Colon (tissue), 2 donors: ENCODE results near the gene CTDP1.
"Not testable (repeated sequence)": the region's sequence is repeated elsewhere in the genome, so short reads cannot be mapped to it uniquely, and the experiment has no call there.

ENCODE experiments used
- FAIRE-seq: peaks from 2 replicates; lab custom pipeline; 2012; peaks lifted over from hg19 to GRCh38; lab: Jason Lieb, UNC
- donor health status: control.
- donor health status: control.

CTDP1 gene

DNA sequence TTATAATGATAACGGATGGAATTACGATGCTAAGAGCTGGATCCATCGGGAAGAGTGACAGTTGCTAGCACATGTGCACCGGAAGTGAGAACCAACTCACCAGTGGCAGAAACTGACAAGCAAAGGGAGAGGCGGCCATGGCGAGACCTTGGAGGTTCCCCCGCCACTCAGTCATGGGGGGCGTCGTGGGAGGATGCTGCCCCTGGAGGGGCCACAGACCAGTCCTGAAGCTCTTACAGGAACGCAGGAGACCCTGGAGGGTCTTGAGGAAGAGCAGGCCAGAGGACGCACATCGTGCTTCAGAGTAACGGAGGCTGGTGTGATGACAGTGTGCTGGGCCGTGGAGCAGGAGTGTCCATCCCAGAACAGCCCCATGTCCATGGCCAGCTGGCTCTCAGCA lies 65.0 kb downstream of the CTDP1 start:
- no peak for FAIRE-seq

GRCh38 chr18:79746730-79747129 lies 67.1 kb downstream of the CTDP1 start:
- FAIRE-seq, result no peak

DNA sequence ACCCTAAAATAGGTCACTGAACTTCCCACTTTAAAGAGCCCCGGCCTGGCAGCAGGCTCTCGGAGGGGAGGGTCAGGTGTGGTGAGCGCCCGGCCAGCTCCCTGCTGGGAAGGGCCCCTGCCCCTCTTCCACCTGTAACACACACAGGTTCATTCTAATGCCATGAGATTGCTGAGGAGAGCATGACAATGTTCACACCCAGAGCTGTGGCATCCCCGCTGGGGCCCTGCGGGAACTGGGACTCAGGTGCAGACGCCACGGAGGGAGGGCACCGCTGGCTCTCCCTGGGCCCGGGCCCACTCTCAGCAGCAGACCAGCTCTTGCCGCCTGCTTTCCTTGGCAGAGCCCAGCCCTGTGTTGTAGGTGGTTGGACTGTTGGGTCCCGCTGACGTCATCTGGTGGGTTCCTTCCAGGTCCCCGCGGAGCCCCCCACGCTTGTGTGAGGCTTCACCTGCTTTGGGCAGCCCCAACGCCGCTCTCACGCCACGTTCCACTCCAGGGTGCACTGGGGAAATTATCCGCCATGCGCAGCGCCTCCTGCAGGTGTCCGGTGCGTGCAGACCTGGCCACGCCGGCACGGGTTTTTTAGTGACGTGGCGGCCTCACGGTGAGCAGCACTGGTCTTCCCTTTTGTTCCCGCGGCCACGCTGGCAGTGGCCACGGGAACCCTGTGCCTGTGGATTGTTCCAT lies 67.7 kb downstream of the CTDP1 start:
- FAIRE-seq, result no peak

DNA sequence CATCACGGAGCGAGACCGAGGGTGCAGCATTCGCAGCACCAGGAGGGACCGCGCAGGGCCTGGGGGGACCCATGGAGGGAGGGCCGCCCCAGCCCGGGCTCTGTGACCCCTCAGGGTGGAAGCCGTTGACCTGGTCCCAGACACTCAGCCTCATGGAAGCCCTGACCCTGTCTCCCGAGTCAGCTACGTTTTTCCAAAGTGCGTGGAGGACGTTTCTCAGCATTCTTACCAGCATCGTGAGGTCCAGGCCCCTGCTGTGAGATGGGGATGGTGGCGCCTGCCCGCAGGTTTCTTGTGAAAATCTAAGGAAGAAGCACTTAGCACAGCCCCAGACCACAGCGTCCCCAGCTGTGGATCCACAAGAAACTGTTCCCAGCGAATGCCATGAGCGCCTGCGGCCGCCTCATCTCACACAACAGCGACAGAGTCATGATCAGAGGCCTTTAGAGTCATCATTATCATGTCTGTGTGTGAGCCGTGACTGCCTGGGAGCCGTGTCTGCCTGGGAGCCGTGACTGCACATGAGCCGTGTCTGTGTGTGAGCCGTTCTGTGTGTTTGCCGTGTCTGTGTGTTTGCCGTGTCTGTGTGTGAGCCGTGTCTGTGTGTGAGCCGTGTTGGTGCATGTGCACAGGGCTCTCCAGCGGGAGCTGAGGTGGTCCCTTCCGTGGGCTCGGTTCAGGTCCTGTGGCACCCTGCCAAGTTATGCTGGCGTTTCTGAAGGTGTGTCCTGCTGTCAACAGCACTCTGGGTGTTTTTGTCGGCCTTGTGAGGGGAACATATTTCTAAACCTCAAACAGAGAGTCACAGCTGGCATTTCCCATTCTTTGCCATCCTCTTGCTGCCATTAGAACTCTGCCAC lies 68.9 kb downstream of the CTDP1 start:
- FAIRE-seq, result no peak

DNA sequence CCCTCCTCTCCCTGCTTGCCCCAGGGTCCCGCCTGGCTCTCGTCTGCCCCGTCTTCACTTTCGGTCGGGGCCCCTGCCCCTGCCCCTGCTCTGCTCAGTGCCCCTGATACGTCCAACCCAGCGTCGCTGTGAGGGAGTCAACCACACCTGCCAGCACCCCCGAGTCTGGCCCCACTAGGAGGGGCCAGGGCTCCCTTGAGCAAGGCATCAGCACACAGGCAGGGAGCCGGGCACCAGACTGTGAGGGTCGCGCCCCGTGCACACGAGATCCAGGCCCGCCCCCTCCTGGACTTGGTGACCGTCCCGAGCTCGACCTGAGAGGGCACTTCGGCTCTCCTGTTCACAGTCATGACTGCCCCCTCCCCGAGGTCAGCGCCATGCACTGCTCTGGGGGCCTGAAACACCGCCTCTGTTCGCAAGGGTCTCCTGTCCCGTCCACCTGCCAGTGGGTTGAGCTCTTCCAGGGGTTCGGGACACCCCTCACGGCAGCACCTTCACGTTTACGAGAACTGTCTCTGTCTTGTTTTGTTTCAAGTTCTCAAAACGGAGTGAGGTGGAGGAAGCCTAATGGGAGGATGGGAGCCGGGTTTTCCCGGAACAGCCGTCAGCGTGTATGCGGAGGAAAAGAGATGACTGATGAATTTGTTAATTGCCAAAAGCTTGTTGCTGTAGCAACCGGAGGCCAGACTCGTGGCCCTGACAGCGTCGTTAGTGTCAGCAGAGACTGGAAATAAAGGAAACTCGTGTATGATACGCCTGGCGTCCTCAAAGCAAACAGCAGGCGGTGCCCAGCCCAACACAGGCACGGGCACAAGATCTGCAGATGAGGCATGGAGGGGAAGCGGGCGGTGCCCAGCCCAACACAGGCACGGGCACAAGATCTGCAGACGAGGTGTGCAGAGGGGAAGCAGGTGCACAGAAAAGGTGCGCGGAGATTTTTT lies 69.9 kb downstream of the CTDP1 start:
- no peak for FAIRE-seq

- no peak for FAIRE-seq
Observed at GRCh38 chr18:79750980-79751571, 71.5 kb downstream of the CTDP1 start.

GRCh38 chr18:79751918-79752578 lies 72.4 kb downstream of the CTDP1 start:
- FAIRE-seq, result not testable (repeated sequence)

GRCh38 chr18:79752946-79753345 lies 73.3 kb downstream of the CTDP1 start:
- not testable (repeated sequence) for FAIRE-seq

GRCh38 chr18:79753391-79753851 lies 73.8 kb downstream of the CTDP1 start:
- no peak for FAIRE-seq

DNA sequence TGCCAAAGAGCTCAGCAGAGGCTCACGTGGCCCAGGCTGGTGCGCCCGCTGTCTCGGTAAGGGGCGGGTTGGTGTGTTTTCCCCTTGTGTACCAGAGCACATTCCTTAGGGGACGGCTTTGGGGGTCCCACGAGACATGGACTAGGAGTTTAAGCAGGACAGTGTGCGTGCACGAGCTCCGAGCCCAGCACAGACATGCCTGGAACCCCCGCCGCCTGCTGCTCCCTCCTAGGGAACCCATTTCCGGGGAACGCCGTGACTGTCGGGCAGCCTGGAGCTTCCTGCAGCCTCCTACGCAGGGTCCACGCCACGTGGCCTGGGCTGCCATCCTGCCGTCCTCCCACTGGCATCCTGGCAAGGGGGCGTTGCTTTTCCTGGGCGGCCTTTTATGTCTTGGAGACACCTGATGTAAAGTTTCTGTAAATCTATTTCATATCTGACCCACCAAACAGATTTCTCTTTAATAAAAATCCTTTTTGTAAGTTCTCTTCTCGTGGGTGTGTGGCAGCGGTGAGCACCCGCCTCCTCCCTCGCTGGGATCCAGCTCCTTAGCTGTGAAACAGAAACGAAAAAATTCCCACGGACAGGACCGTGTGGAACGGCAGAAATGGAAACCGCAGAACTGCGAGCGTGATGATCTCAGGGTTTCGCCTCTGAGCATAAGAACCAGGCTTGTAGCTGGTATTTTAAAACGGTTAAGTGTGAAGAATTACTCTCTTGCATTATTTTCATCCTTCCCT lies 74.6 kb downstream of the CTDP1 start:
- FAIRE-seq, result no peak

DNA sequence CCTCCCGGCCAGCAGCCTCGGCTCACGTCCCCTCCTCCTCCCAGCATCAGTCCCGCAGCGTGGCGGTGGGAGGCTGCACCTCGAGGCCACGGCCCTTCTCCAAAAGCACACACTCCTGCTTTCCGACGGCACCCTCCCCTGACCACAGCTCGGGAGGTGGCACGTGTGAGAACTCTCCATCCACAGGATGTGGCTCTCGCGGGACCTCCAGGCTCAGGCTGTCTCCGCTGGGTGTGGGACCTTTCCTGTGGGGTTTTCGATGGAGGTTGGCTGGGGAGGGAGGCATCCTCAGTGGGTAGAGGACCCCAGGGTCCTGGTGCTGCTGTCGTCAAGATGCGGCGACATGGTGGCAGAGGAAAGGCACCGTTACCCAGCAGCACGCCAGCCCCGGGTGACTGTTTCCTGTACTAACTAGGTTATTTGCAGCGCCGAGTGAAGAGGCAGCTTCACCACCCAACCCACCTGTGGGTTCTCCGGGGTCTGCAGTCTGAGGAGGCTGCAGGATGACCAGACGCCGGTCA lies 75.3 kb downstream of the CTDP1 start:
- FAIRE-seq, result no peak

DNA sequence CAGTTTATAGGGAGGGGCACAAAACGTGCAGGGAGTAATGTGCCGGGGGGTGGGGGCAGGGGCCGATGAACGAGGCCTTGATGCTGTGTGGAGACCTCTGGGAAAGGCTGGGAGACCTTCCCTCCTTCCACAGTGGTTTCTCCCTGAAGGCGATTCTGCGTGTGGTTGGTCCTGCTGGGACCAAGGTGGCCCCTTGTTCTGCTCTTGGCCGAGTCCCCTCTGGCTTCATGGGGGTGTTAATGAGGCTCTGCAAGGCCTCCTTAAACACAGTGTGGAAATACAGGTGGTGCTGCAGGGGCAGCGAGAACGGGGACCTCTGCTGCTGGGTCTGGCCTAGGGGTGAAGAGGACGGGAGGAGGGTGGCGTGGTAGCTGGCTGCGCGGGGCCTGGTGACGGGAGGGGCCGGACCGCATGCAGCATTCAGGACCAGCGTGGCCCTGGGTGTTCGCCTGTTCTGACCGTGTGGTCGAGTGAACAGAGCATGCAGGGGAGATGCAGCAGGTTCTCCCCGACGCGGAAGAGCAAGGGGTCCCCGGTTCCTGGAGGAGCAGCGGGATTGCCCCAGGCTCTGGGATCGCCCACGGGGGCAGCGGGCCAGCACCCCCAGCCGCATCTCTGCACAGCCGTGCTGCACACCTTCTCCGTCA lies 76.0 kb downstream of the CTDP1 start:
- FAIRE-seq, result no peak

- FAIRE-seq, result no peak
Observed at GRCh38 chr18:79756143-79756500, 76.5 kb downstream of the CTDP1 start.

DNA sequence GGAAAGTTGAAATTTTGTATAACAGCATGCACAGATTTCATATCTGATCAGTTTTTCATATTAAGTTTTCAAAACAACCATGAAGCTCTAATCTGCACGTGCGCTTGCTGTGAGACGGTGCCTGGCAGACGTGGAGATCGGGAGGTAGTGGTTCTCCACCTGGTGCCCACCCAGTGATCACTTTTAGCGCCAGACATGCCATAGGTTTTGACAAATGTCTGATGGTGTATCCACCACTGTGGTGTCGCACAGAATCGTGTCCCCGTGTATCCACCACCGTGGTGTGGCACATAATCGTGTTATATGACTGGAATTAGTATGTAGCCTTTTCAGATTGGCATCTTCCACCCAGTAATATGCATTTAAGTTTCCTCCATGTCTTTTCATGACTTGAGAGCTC lies 77.2 kb downstream of the CTDP1 start:
- no peak for FAIRE-seq

DNA sequence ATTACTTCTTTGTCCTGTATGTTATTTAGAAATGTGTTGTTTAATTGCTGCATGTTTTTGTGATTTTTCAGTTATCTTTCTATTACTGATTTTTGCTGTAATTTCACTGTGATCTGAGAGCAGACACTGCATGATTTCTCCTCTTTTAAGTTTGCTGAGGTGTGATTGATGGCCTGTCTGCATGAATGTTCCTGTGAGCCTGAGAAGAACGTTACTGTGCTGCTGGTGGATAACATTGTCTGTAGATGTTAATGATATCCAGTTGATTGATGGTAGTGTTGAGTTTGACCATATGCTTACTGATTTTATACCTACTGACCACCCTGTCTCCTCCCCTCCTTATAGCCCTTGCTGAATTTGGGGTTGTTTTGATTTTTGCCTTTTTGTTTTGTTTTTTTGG lies 80.7 kb downstream of the CTDP1 start:
- FAIRE-seq, result no peak

- FAIRE-seq, result no peak
Observed at GRCh38 chr18:79760881-79761280, 81.3 kb downstream of the CTDP1 start.

DNA sequence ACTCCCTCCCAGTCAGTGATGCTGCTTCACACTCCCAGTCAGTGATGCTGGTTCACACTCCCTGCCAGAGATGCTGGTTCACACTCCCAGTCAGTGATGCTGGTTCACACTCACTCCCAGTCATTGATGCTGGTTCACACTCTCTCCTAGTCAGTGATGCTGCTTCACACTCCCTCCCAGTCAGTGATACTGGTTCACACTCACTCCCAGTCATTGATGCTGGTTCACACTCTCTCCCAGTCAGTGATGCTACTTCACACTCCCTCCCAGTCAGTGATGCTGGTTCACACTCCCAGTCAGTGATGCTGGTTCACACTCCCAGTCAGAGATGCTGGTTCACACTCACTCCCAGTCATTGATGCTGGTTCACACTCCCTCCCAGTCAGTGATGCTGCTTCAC lies 83.8 kb downstream of the CTDP1 start:
- no peak for FAIRE-seq

- FAIRE-seq, result no peak
Observed at GRCh38 chr18:79764131-79764530, 84.5 kb downstream of the CTDP1 start.

GRCh38 chr18:79765491-79766245 lies 86.1 kb downstream of the CTDP1 start:
- no peak for FAIRE-seq
